NCI-H1105 (cell line): ENCODE results near the gene OR51B5.
"Not testable (repeated sequence)": the region's sequence is repeated elsewhere in the genome, so short reads cannot be mapped to it uniquely, and the experiment has no call there.

Experiments
- DNase-seq: peaks from one replicate; lab custom pipeline; 2025; lab: John Stamatoyannopoulos, UW

OR51B5 gene, protein sequence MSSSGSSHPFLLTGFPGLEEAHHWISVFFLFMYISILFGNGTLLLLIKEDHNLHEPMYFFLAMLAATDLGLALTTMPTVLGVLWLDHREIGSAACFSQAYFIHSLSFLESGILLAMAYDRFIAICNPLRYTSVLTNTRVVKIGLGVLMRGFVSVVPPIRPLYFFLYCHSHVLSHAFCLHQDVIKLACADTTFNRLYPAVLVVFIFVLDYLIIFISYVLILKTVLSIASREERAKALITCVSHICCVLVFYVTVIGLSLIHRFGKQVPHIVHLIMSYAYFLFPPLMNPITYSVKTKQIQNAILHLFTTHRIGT

DNA sequence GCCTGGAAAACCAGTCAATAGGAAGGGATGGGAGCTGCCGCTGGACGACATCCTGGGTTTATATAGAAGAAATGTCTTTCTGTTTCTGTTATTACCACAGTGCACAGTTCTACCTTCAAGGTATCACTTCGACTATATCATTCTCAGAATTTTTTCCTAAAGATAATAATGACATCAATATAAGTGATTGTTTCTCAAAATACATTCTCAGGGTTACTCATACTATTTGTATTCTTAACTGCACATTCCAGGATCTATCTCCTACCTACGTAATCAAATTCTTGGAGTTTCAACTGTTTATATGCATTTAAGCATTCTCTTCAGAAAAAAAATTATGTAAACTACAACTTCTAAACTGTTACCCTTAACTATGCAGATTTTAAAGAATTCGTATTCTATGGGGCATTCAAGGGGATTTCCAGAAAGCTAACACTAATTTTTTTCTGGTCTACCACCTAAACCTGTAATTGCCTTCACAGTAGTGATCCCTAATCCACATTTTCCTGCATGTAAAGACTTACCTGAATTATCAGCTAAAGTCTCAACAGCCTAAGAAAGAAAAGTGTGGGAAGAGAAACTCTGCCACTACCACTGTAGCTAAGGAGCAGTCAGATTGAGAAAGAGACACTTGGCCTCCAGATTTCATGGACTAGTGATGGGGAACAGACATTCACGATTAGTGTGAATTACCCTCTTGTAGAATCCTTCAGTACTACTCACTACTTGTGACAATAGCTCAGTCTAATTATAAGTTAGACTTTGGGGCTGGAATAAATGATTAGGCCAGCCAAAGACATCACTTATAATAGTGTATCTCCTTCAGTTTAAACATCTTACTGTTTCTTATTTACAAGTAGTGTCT is at the start of gene OR51B5:
OR51B5 (minus strand) TSS at position 51 of the 862 bp plus-strand sequence; CDS start at position 51, 0 bp downstream.
- DNase-seq: no peak

DNA sequence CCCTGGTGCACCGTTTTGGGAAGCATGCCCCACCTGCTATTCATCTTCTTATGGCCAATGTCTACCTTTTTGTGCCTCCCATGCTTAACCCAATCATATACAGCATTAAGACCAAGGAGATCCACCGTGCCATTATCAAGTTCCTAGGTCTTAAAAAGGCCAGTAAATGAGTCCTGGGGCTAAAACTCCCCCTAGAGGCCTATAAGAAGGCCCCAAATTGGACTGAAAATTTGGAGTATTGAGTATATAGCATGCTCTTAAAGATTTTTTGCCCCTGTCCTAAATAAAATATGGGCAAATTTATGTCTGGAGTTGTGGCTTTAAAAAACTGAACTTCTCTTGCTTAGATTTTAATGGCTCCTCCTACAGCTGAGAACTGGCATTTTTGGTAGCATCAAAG is 46.9 kb upstream of the OR51B5 start:
- no peak for DNase-seq

DNA sequence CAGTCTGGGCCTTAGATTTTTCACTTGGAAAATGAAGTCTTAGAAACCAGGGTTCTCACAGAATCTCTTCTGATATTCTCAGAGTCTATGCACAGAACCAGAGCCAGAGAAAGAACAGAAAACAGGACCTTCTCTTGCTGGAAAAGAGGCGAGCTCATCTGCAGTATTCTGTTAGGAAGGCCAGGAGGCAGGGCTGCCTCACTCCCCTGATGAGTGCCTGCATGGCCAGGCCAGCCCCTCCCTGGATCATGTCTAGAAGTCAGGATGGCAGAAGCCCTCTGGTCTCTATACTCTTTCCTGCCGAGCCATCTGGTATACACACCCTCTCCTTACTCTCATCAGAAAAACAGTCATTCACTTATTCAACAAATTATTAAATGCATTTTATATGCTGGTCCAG is 41.0 kb upstream of the OR51B5 start:
- DNase-seq: no peak

DNA sequence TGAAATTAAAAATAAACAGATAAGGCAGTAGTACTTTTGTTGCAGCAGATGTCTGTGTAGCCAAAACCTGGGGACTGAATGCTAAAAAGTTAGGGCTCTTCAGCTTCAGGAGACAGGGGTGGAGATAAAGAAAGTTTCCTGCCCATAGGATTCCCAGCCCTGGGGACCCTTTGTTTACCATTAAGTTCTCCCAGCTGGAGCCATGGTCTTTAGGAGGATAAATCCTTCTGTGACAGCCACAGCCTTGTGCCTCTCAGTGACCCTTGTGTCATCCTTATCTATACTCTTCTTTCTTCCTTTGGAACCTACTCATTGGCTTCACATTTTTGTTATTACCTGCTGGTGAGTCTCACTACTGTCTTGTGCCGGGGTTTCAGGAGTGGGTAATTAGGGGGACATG is 40.3 kb upstream of the OR51B5 start, which contains the start of gene OR51M1:
OR51M1 (plus strand) TSS at position 237 of the 400 bp plus-strand sequence. CDS start 5,587 bp downstream, outside the sequence.
- DNase-seq: no peak

DNA sequence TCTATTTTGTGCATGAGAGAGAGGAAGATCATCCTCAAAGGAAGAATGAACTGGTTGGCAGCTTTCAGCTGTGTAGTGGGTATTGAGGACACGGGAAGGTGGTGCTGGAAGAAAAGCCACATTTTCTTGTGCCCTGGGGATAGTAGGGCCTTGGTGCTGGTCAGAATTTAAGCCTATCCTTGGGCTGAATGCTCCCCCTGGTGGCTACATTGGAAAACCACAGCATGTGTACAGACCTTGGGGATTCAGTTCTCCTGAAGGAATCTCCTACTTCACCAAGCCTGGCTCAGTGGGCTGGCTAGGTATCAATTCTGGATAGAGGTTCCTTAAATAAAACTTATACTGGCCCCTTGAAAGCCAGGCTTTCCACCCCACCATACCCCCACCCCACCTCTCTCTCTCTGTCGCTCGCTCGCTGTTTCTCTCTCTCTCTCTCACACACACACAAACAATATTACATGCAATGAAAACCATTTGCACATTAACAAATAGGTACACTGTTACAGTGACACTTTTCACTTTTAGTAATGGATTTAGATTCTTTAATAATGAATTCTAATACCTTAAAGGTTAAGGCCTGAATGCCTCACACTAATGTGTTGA is 37.5 kb upstream of the OR51B5 start:
- DNase-seq: peak; percentile 60

DNA sequence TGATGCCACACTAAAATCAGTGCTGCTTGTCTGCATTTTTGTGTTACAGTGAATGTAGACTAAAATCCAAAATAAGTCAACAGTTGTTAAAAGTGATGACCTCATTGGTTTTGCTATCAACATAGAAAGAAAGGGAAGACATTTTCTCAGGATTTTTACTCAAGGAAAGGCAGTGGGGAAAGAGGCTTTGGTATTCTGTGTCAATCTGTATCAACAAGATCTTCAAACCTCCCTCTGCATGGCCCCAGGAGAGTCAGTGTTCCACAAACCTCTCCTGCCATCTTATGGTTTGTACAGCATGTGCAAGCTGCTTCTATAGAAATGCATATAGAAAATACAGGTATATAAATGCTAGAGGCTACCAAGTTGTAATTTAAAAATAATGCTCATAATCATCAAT is 26.5 kb upstream of the OR51B5 start:
- no peak for DNase-seq

DNA sequence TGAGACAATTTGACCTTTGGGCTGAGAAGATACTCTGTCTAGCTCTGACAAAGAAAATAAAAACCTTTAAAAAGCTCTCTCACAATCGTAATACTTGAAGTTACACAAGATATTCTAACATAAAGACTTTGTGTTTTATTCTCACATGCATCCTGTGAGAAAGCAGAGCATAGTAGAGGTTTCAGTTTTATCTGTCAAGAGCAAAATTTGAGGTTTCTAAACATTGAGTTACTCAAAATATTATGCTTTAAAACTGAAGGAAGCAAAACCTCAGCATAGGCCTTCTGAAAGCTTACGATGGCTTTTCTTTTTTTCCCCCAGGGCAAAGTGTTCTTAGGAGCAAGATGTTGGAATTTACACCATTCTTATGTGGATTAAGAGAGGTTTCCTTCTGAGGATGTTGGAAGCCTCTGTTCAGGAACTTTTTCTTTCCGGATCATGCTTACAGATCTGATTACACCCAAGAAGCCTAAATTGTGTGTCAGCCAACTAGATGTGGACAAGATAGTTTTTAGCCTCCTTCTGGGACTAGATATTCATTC is 25.2 kb upstream of the OR51B5 start:
- no peak for DNase-seq

DNA sequence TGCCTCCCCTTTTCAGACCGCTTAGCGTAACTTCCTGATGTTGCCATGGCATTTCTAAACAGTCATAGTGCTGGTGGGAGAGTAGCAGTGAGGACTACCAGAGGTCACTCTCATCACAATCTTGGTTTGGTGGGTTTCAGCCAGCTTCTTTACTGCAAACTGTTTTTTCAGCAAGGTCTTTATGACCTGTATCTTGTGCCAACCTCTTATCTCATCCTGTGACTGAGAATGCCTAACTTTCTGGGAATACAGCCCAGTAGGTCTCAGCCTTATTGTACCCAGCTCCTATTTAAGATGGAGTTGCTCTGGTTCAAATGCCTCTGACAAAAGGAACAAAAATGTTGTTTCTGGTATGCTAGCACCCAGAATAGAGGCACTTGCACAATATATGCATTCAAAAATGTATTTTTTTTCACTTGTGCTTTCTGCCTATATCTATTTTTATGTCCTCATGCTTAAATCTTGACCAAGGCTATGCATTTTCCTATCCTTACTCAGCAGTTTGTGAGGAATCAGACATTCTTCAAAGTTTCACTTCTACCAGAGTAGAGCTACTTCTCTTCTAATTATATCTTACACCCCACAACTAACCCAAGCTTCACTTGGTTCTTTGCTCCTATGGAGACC is 24.2 kb upstream of the OR51B5 start:
- DNase-seq: no peak

DNA sequence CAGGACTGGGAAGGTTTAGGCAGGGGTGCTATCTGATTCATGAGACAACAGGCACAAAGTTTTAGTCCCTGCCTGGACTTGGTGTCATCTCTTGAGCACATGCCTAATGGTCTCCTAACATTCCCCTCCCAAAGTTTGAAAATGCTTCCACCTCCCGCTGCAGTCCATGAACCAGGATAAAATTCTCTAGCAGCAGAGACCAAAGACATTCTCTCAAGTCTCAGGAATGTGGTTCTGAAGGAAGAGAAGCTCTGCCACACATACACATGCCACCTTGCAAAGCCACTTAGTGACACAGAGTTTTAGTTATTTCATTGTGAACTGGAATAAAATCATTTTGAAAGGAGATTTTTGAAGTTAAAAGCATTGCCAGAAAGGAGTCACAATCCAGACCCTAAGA is 23.5 kb upstream of the OR51B5 start:
- no peak for DNase-seq

DNA sequence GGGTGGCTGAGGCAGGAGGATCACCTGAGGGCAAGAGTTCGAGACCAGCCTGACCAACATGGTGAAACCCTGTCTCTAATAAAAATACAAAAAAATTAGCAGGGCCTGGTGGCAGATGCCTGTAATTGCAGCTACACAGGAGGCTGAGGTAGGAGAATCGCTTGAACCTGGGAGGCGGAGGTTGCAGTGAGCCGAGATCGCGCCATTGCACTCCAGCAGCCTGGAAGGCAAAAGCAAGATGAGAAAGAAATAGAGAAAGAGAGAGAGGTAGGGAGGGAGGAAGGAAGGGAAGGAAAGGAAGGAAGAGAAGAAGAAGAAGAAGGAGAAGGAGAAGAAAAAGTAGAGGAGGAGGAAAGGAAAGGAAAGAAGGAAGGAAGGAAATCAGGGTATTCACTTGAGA is 23.0 kb upstream of the OR51B5 start:
- DNase-seq: not testable (repeated sequence)

DNA sequence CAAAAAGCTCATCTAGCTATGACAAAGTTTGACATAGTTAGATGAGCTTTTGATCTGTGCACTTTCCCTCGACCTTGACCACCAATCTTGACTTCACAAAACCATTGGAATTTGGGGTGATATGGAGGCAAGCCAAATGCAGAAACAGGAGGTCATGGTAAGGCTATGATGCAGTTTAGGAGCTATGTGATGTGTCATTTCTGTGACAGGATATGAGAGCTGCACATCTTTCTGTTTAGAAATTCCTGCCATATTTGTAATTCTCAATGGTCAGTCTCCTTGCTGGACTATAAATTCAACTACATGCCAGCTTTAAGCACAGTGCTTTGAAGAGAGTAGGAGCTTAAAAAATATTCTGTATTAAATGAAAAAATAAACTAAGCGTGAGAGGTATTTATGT is 20.9 kb upstream of the OR51B5 start:
- no peak for DNase-seq

DNA sequence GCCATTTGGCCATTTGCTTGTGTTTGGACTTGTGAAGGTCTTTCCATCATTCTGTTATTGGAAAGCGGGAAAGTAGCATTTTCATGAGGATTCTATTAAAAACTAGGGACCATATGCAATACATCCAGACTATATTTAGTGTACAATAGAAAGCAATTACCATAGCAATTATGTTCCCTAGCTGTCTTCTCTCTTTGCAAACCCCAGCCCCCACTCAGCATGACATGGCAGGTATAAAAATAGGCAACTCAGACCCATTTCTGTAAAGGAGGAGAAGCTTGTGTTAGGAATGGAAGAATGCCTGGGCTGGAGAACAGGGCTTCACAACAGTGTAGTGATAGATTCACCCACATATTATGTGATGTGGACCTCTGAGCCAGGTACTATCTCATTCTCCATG is 20.4 kb upstream of the OR51B5 start:
- no peak for DNase-seq

DNA sequence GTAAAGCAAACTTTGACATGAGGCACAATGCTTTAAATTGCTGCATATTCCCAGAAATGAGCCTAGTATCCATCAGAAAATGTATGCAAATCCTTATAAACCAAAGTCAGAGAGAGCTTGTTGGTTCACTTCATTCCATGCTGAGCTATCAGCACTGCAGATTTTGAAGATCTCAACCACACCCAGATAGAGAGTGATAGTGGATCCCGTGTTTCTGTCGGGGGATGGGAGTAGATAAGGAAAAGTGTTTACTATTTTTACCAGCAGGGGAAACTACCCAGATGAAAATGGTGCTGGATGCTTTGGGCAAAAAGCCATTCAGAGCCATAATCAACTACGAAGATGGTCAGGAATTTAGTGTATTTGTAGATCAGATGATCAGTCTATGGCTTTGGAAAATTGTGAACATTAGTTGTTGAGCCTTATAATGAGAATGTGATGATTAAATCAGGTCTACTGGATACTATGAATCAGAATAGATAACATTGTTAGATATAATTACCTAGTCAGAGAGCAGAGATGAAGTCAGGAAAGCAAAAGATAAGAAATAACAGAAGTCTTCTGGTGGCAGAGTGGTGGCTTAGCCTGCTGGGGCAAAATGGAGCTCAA is 18.8 kb upstream of the OR51B5 start:
- no peak for DNase-seq

DNA sequence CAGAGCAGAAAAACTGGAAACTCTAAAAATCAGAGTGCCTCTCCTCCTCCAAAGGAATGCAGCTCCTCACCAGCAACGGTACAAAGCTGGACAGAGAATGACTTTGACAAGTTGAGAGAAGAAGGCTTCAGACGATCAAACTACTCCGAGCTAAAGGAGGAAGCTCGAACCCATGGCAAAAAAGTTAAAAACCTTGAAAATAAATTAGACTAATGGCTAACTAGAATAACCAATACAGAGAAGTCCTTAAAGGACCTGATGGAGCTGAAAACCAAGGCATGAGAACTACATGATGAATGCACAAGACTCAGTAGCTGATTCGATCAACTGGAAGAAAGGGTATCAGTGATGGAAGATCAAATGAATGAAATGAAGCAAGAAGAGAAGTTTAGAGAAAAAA is 12.7 kb upstream of the OR51B5 start:
- DNase-seq: not testable (repeated sequence)

DNA sequence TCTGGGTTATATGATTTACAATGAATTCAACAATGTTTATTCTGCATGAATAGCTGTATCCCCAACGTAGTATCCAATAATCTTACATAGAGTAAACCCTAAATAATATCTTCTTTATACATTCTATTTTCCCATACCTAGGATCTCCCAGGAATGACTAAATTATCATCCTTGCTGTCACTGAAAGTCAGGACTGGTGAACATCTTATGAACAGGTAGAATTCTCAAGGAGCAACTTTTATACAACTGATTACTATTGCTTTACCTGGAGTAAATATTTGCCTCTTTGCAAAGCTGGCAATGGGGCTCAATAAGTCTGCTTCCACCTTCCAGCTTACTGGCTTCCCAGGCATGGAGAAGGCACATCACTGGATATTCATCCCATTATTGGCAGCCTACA is 7.9 kb upstream of the OR51B5 start, which contains the start of gene OR51B6:
OR51B6 (plus strand) TSS at position 301 of the 400 bp plus-strand sequence; CDS start at position 301, 0 bp downstream.
- no peak for DNase-seq

DNA sequence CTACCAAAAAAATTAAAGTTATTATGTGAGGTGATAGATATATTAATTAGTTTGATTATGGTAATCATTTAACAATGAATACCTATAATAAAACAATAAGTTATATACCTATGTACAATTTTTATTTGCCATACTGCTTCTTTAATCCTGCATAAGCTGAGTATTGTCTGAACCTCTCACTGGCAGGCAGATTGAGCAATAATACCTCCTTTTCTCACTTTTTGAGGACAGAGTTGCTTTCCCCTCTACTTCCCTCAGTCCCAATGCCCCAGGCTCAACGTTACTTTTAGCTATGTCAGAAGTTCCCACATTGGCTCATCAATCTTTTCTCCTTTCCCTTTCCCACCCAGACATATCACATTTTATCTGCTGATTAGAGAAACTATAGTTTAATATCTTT is 6.2 kb upstream of the OR51B5 start:
- DNase-seq: no peak

DNA sequence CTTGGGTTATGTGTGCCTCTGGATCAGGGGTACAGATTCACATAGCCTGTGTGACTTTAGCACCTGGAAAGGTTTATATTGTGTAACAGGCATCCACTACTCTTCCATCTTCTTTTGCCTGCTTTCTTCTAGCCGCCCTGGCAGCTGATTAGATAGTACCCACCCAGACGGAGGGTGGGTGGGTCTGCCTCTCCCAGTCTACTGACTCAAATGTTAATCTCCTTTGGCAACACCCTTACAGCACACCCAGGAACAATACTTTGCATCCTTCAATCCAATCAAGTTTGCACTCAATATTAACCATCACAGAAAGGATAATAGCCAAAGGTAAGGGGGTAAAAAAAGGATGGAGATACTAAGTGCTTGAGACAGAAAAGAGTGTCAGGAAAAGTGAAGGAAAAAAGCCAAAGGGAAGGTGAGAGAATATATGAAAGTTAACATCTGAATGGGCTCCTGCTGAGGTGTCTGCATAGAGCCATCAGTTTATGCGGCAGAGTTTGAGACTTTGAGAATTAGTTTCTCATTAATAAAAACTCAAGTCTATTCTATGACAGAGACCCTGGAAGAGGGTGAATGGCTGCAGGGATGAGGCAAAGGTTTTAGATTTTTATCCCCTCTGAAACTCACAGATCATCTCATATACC is 5.3 kb upstream of the OR51B5 start:
- DNase-seq: no peak

DNA sequence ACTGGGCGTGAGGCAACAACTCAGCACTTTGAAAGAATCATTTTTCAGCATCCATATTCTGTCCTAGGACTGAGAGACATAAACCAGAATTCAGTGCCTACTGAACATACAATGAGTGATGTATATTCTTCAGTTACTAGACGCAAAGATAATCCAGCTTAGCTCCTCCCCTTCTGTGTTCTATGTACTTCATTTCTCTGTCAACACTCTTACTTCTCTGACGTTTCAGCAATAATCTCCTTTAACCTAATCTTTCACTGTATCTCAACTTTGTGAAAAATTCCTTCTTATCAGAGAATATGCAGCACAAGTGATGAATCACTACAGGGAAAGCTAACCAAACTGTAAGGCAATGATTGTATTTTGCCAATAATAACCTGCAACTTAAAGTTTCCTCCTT is 2.5 kb upstream of the OR51B5 start:
- DNase-seq: no peak

DNA sequence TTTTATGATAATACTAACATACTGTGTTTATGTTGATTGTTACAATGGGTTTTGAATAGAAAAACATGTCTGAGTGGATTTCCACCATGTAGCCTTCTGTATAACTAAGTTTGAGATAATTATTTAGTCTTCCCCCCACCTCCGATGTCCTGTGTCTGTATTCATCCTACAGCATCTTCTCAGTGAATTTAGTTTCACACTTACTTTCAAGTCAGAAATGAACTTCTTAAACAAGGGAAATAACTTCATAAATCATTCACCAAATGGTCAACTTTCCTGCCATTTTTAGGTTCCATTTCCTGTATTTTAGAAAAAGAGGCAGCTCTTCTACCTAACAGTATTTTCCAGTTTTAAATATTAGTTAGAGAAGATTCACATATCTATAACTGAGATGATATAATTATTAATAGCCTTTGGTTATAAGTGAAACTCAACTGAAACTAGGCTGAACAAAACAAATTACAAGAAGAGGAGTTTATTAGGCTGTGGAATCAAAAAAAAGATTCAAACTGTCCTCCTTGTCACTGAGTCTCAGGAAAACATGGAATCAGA is 3.5 kb downstream of the OR51B5 start:
- no peak for DNase-seq

DNA sequence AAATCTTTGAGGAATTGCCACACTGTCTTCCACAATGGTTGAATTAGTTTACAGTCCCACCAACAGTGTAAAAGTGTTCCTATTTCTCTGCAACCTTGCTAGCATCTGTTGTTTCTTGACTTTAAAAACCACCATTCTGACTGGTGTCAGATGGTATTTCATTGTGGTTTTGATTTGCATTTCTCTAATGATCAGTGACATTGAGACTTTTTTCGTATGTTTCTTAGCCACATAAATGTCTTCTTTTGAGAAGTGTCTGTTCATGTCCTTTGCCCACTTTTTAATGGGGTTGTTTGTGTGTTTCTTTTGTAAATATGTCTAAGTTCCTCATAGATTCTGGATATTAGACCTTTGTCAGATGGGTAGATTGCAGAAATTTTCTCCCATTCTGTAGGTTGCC is 6.1 kb downstream of the OR51B5 start:
- not testable (repeated sequence) for DNase-seq

DNA sequence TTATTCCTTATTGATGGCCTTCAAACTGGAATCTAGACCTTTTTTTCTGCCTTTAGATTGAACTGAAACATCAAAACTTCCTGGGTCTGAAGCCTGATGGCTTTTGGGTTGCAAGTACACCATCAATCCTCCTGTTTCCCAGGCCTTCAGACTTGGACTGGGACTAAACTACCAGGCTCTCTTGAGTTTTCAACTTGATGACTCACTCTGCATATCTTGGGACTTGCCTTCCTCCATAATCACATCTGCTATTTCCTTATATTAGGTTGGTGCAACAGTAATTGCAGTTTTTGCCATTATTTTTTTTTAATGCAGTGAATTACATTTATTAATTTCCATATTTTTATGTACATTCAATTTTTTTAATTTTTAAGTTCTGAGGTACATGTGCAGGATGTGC is 7.0 kb downstream of the OR51B5 start:
- DNase-seq: no peak
